Trophoblast cell (in vitro differentiated cells and primary cell): ENCODE data around the gene KCNIP4.

Experiments
- DNase-seq, 2 donors: peaks; one replicate each; pipeline ENCODE4 v3.0.0-alpha.2; 2016
- H2AFZ ChIP-seq: 2 replicates; pipeline ENCODE4 v1.6.1; 2013; ENCODE audit warnings: low read length, moderate library complexity, mild to moderate bottlenecking; ENCODE audit not compliant: insufficient read depth, poor library complexity
- H2AK5ac ChIP-seq: 2 replicates; pipeline ENCODE4 v1.6.1; 2013; ENCODE audit warnings: mild to moderate bottlenecking, low read length
- H2BK120ac ChIP-seq: 2 replicates; pipeline ENCODE4 v1.6.1; 2013; ENCODE audit warnings: low read length, mild to moderate bottlenecking, moderate library complexity; ENCODE audit not compliant: insufficient read depth, poor library complexity
- H2BK12ac ChIP-seq: 2 replicates; pipeline ENCODE4 v1.6.1; 2013; ENCODE audit warnings: mild to moderate bottlenecking, low read length, moderate library complexity
- H2BK5ac ChIP-seq: 2 replicates; pipeline ENCODE4 v1.6.1; 2013; ENCODE audit warnings: low read length, low read depth, moderate library complexity, mild to moderate bottlenecking; ENCODE audit not compliant: poor library complexity
- H3K14ac ChIP-seq: 2 replicates; pipeline ENCODE4 v1.6.1; 2013; ENCODE audit warnings: mild to moderate bottlenecking, low read length
- H3K18ac ChIP-seq: 2 replicates; pipeline ENCODE4 v1.6.1; 2013; ENCODE audit warnings: mild to moderate bottlenecking, low read length
- H3K23ac ChIP-seq: 2 replicates; pipeline ENCODE4 v1.6.1; 2013; ENCODE audit warnings: low read length
- H3K27ac ChIP-seq: 2 replicates; pipeline ENCODE4 v1.5.1; 2013; ENCODE audit warnings: low read depth, mild to moderate bottlenecking, inconsistent platforms, low read length, moderate library complexity
- H3K27me3 ChIP-seq: 2 replicates; pipeline ENCODE4 v1.6.1; 2013; ENCODE audit warnings: inconsistent platforms, mild to moderate bottlenecking, low read length, moderate library complexity; ENCODE audit not compliant: insufficient read depth
- H3K36me3 ChIP-seq, 2 experiments: 1 replicate in 1 of 2; 2 replicates in 1 of 2; pipeline ENCODE4 v1.6.1; 2013; ENCODE audit warnings: low read length in 2 of 2, mild to moderate bottlenecking in 2 of 2, moderate library complexity in 1 of 2; ENCODE audit not compliant: insufficient read depth in 2 of 2, control insufficient read depth in 1 of 2
- H3K4ac ChIP-seq: 2 replicates; pipeline ENCODE4 v1.6.1; 2013; ENCODE audit warnings: low read depth, mild to moderate bottlenecking, low read length, moderate library complexity
- H3K4me1 ChIP-seq, 2 experiments: 1 replicate in 1 of 2; 2 replicates in 1 of 2; pipeline ENCODE4 v1.6.1; 2013; ENCODE audit warnings: low read length in 2 of 2, mild to moderate bottlenecking in 2 of 2, moderate library complexity in 1 of 2; ENCODE audit not compliant: insufficient read depth in 2 of 2, control insufficient read depth in 1 of 2
- H3K4me2 ChIP-seq: 2 replicates; pipeline ENCODE4 v1.6.1; 2013; ENCODE audit warnings: inconsistent platforms, mild to moderate bottlenecking, low read length, moderate library complexity
- H3K4me3 ChIP-seq: 2 replicates; pipeline ENCODE4 v1.5.1; 2013; ENCODE audit warnings: mild to moderate bottlenecking, low read depth, low read length, inconsistent platforms
- H3K79me1 ChIP-seq: one replicate; pipeline ENCODE4 v1.6.1; 2013; ENCODE audit warnings: low read length
- H3K79me2 ChIP-seq: 2 replicates; pipeline ENCODE4 v1.6.1; 2013; ENCODE audit warnings: low read length, mild to moderate bottlenecking; ENCODE audit not compliant: control insufficient read depth, insufficient read depth, poor library complexity
- H3K9ac ChIP-seq: 2 replicates; pipeline ENCODE4 v1.6.1; 2013; ENCODE audit warnings: mild to moderate bottlenecking, low read length
- H3K9me3 ChIP-seq: 2 replicates; pipeline ENCODE4 v1.6.1; 2013; ENCODE audit warnings: low read depth, mild to moderate bottlenecking, control low read depth, inconsistent platforms, low read length; ENCODE audit not compliant: insufficient read depth
- H4K12ac ChIP-seq: 2 replicates; pipeline ENCODE4 v1.6.1; 2013; ENCODE audit warnings: low read depth, mild to moderate bottlenecking, low read length, moderate library complexity
- H4K8ac ChIP-seq: 2 replicates; pipeline ENCODE4 v1.6.1; 2013; ENCODE audit warnings: low read depth, mild to moderate bottlenecking, low read length, moderate library complexity
- H4K91ac ChIP-seq: one replicate; pipeline ENCODE4 v1.6.1; 2013; ENCODE audit warnings: low read depth, mild to moderate bottlenecking, low read length, moderate library complexity
- WGBS: extraction: QIAGEN DNeasy Blood & Tissue Kit; methylation state at CpG from one replicate; pipeline ENCODE4 v1.1.7; 2013; ENCODE audit warnings: missing lambda C conversion rate; ENCODE audit not compliant: insufficient read length, insufficient coverage; ENCODE audit errors: extremely low coverage; 5-methylcytosine and 5-hydroxymethylcytosine counted together

KCNIP4 gene

GRCh38 chr4:21716531-21716930 is 232.0 kb downstream of the KCNIP4 start:
- H4K8ac ChIP-seq, result no peak overlapping the region
- H3K4ac ChIP-seq, result no peak overlapping the region
- H2AFZ ChIP-seq, result no peak overlapping the region
- no CpG with 5 or more reads among the region's 6 CpGs for WGBS
- no peak overlapping the region for H3K4me3 ChIP-seq
- H3K14ac ChIP-seq, result no peak overlapping the region
- no peak overlapping the region for H2BK120ac ChIP-seq
- no peak overlapping the region for H3K23ac ChIP-seq
- no peaks in the 10 kb centered on the region for H3K9me3 ChIP-seq
- no peaks in the 10 kb centered on the region for H3K79me2 ChIP-seq
- H3K27ac ChIP-seq, result no peak overlapping the region
- H3K79me1 ChIP-seq, result no peaks in the 10 kb centered on the region
- no peaks in the 10 kb centered on the region for H3K27me3 ChIP-seq
- H4K12ac ChIP-seq, result no peak overlapping the region
- no peak for DNase-seq
- H3K18ac ChIP-seq, result no peak overlapping the region
- H2BK12ac ChIP-seq, result no peak overlapping the region
- no peaks in the 10 kb centered on the region for H3K36me3 ChIP-seq
- no peak overlapping the region for H4K91ac ChIP-seq
- H3K4me2 ChIP-seq, result no peak overlapping the region
- no peak overlapping the region for H2BK5ac ChIP-seq
- no peaks in the 10 kb centered on the region for H3K4me1 ChIP-seq
- no peak overlapping the region for H3K9ac ChIP-seq
- no peak overlapping the region for H2AK5ac ChIP-seq

GRCh38 chr4:21710179-21710835 is 238.3 kb downstream of the KCNIP4 start:
- no peak overlapping the region for H2AK5ac ChIP-seq

GRCh38 chr4:21709761-21710160 is 238.8 kb downstream of the KCNIP4 start:
- Histone ChIP-seq H2AK5ac (no peak overlapping the region), H4K12ac (no peak overlapping the region), H3K9me3 (no peaks in the 10 kb centered on the region), H4K91ac (no peak overlapping the region), H3K27me3 (no peaks in the 10 kb centered on the region), H3K9ac (no peak overlapping the region), H3K79me2 (no peaks in the 10 kb centered on the region), H3K14ac (no peak overlapping the region), H4K8ac (no peak overlapping the region), H3K18ac (no peak overlapping the region), H3K4ac (no peak overlapping the region), H3K4me1 (no peaks in the 10 kb centered on the region), H3K23ac (no peak overlapping the region), H2AFZ (no peak overlapping the region), H3K4me2 (no peak overlapping the region), H3K79me1 (no peaks in the 10 kb centered on the region), H3K36me3 (no peaks in the 10 kb centered on the region), H2BK120ac (no peak overlapping the region), H3K27ac (no peak overlapping the region), H2BK5ac (no peak overlapping the region), H2BK12ac (no peak overlapping the region), H3K4me3 (no peak overlapping the region)
- DNase-seq, result no peak

More at GRCh38 chr4:21710179-21710835, 238.3 kb downstream of the KCNIP4 start:
- DNase-seq, result no peak
- Histone ChIP-seq H3K4me1 (no peaks in the 10 kb centered on the region), H2BK12ac (no peak overlapping the region), H4K12ac (no peak overlapping the region), H3K18ac (no peak overlapping the region), H3K23ac (no peak overlapping the region), H3K79me1 (no peaks in the 10 kb centered on the region), H3K4ac (no peak overlapping the region), H4K91ac (no peak overlapping the region), H3K27ac (no peak overlapping the region), H3K4me3 (no peak overlapping the region), H3K4me2 (no peak overlapping the region), H3K79me2 (no peaks in the 10 kb centered on the region), H2BK5ac (no peak overlapping the region), H3K9ac (no peak overlapping the region), H3K36me3 (no peaks in the 10 kb centered on the region), H3K14ac (no peak overlapping the region), H3K27me3 (no peaks in the 10 kb centered on the region), H2AFZ (no peak overlapping the region), H4K8ac (no peak overlapping the region), H3K9me3 (no peaks in the 10 kb centered on the region), H2BK120ac (no peak overlapping the region)
- WGBS, result no CpG with 5 or more reads among the region's 6 CpGs

GRCh38 chr4:21709031-21709430 is 239.5 kb downstream of the KCNIP4 start:
- Histone ChIP-seq H2BK5ac (no peak overlapping the region), H3K4me1 (no peaks in the 10 kb centered on the region), H3K9ac (no peak overlapping the region), H2AK5ac (no peak overlapping the region), H3K27me3 (no peaks in the 10 kb centered on the region), H3K27ac (no peak overlapping the region), H3K4ac (no peak overlapping the region), H3K23ac (no peak overlapping the region), H4K8ac (no peak overlapping the region), H3K18ac (no peak overlapping the region), H3K36me3 (no peaks in the 10 kb centered on the region), H4K12ac (no peak overlapping the region), H3K9me3 (no peaks in the 10 kb centered on the region), H3K4me2 (no peak overlapping the region), H2AFZ (no peak overlapping the region), H3K4me3 (no peak overlapping the region), H2BK120ac (no peak overlapping the region), H3K79me2 (no peaks in the 10 kb centered on the region), H4K91ac (no peak overlapping the region), H3K79me1 (no peaks in the 10 kb centered on the region), H2BK12ac (no peak overlapping the region), H3K14ac (no peak overlapping the region)
- no peak for DNase-seq
- WGBS, result no CpG with 5 or more reads among the region's 1 CpG
